Panc1 (cell line): ENCODE data around the gene MOB2.

Source experiments
- POLR2AphosphoS5 ChIP-seq: IDR thresholded peaks from 2 replicates; pipeline ENCODE4 v1.6.1; 2012; ENCODE audit warnings: mild to moderate bottlenecking, low read depth, low read length, moderate library complexity
- TF ChIP-seq, protein P1 (sequence below): fragments of 450-650 bp; IDR thresholded peaks from 2 replicates; pipeline ENCODE4 v1.5.1; 2017; ENCODE audit warnings: mild to moderate bottlenecking

DNA sequence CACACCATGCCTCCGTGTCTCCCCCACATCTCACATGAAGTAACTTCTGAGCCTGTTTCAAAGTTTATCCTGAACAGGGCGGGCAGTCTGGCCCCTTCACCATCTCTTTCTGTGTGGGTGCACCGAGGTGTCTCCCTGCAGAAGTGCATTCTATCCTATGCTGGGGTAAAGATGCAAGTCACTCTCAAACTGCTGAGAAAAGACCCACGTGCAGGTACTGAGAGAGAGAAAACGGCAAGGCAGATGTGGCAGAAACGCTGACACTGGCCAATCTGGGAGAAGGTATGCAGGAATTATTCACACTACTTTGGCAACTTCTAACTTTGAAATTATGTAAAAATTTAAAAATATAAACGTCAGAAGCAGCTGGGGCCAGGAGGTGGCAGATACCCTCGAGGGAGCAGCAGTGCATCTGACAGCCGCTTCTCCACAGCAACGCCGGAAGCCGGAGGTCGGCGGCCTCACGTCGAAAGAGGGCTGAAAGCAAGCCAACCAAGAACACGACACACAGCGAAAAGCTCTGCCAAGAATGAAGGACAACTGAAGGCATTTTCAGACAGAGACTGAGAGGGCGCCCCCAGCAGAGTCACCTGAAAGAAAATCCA, 34.2 kb upstream of the MOB2 start:
- TF ChIP-seq, protein P1, sequence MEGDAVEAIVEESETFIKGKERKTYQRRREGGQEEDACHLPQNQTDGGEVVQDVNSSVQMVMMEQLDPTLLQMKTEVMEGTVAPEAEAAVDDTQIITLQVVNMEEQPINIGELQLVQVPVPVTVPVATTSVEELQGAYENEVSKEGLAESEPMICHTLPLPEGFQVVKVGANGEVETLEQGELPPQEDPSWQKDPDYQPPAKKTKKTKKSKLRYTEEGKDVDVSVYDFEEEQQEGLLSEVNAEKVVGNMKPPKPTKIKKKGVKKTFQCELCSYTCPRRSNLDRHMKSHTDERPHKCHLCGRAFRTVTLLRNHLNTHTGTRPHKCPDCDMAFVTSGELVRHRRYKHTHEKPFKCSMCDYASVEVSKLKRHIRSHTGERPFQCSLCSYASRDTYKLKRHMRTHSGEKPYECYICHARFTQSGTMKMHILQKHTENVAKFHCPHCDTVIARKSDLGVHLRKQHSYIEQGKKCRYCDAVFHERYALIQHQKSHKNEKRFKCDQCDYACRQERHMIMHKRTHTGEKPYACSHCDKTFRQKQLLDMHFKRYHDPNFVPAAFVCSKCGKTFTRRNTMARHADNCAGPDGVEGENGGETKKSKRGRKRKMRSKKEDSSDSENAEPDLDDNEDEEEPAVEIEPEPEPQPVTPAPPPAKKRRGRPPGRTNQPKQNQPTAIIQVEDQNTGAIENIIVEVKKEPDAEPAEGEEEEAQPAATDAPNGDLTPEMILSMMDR = no peak
- no peak for TF ChIP-seq POLR2AphosphoS5
